Retinal pigment epithelial cell (primary cell): ENCODE data around the gene CDH13.

Experiments used
- DNase-seq: peaks from one replicate; pipeline ENCODE4 v3.0.0-alpha.2; 2010; ENCODE audit warnings: low read depth
- H3K4me3 ChIP-seq: 2 replicates; pipeline ENCODE4 v1.5.1; 2011; ENCODE audit warnings: mild to moderate bottlenecking, low read length, control low read depth, moderate library complexity
- CTCF ChIP-seq: conservative IDR thresholded peaks from 2 replicates; pipeline ENCODE4 v1.5.1; 2011; ENCODE audit warnings: low read depth, low read length, control low read depth, inconsistent platforms

The CDH13 gene

GRCh38 chr16:82657239-82657638 lies 30.5 kb downstream of the CDH13 start:
- DNase-seq = no peak
- H3K4me3 ChIP-seq = no peak overlapping the region
- TF ChIP-seq CTCF = no peak

- H3K4me3 ChIP-seq = no peak overlapping the region
- no peak for DNase-seq
- no peak for TF ChIP-seq CTCF
These were observed 31.0 kb downstream of the CDH13 start for GRCh38 chr16:82657786-82658185.

GRCh38 chr16:82658796-82659195 lies 32.0 kb downstream of the CDH13 start:
- no peak for TF ChIP-seq CTCF
- H3K4me3 ChIP-seq = no peak overlapping the region
- peak; percentile 73 for DNase-seq

GRCh38 chr16:82660075-82660645 lies 33.4 kb downstream of the CDH13 start:
- H3K4me3 ChIP-seq = no peak overlapping the region
- no peak for TF ChIP-seq CTCF
- DNase-seq = no peak

GRCh38 chr16:82660966-82661365 lies 34.2 kb downstream of the CDH13 start:
- H3K4me3 ChIP-seq = no peak overlapping the region
- no peak for TF ChIP-seq CTCF
- no peak for DNase-seq

- TF ChIP-seq CTCF = no peak
- H3K4me3 ChIP-seq = no peak overlapping the region
- DNase-seq = no peak
These were observed 37.4 kb downstream of the CDH13 start for GRCh38 chr16:82664181-82664580.

GRCh38 chr16:82665025-82665424 lies 38.3 kb downstream of the CDH13 start:
- no peak for TF ChIP-seq CTCF
- DNase-seq = no peak
- H3K4me3 ChIP-seq = no peak overlapping the region
